Thyroid gland (tissue), 4 donors: Measurements from ENCODE around the gene CNRIP1.

Experiments used
- POLR2A ChIP-seq, 2 donors: fragments of 450-650 bp; IDR thresholded peaks; one replicate each; pipeline ENCODE4 v1.6.1; 2017; ENCODE audit warnings: antibody characterized with exemption in 2 of 2, mild to moderate bottlenecking in 2 of 2, moderate library complexity in 1 of 2
- TF ChIP-seq, protein P1 (sequence below), 6 experiments: fragments of 200-600 bp in 3 of 6; fragments of 450-650 bp in 3 of 6; sonication (generic) in 3 of 6; IDR thresholded peaks; one replicate each; pipeline ENCODE4 v1.5.1; 2016 to 2019; ENCODE audit warnings: antibody characterized with exemption in 6 of 6, mild to moderate bottlenecking in 2 of 6, inconsistent platforms in 1 of 6, moderate library complexity in 1 of 6

GRCh38 chr2:68272246-68272994 lies 47.3 kb downstream of the CNRIP1 start:
- TF ChIP-seq, protein P1, sequence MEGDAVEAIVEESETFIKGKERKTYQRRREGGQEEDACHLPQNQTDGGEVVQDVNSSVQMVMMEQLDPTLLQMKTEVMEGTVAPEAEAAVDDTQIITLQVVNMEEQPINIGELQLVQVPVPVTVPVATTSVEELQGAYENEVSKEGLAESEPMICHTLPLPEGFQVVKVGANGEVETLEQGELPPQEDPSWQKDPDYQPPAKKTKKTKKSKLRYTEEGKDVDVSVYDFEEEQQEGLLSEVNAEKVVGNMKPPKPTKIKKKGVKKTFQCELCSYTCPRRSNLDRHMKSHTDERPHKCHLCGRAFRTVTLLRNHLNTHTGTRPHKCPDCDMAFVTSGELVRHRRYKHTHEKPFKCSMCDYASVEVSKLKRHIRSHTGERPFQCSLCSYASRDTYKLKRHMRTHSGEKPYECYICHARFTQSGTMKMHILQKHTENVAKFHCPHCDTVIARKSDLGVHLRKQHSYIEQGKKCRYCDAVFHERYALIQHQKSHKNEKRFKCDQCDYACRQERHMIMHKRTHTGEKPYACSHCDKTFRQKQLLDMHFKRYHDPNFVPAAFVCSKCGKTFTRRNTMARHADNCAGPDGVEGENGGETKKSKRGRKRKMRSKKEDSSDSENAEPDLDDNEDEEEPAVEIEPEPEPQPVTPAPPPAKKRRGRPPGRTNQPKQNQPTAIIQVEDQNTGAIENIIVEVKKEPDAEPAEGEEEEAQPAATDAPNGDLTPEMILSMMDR (IDR thresholded peaks at IDR 0.05), result no peak
- TF ChIP-seq POLR2A (IDR thresholded peaks at IDR 0.05), result no peak
